ENCODE data around the gene GPRIN3.

DNA sequence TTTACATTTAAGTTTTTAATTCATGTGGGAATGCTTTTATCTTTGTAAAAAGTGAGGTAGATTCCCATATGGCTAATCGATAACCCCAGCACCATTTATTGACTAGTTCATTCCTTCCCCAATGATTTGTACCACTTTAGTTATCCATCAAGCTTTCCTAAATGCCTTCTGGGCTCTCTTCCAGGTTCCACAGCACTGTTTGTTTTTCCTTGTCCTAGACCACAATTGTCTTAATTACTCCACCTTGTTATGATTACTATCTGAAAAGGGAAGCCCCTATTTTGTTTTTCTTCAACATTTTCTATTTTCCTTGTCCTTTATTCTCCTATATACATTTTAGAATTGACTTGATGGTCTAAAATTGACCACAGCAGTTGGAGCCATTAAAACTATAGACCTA lies 48.5 kb upstream of the GPRIN3 start:
- TF ChIP-seq CTCF (IDR thresholded peaks at IDR 0.05) (no peak), POLR2AphosphoS5 (IDR thresholded peaks at IDR 0.05) (no peak)
